WERI-Rb-1 (cell line): ENCODE measurements around the gene DNPH1.

Experiments used
- DNase-seq: peaks from one replicate; pipeline ENCODE4 v3.0.0-alpha.2; 2020
- H3K27ac ChIP-seq: fragments of 250-450 bp; sonication (Bioruptor Pico); 2 replicates; pipeline ENCODE4 v1.5.1; 2020; ENCODE audit warnings: mild to moderate bottlenecking, moderate library complexity
- H3K27me3 ChIP-seq: fragments of 250-450 bp; sonication (Bioruptor Pico); 2 replicates; pipeline ENCODE4 v1.5.1; 2021; ENCODE audit warnings: mild to moderate bottlenecking, low read depth, moderate library complexity; ENCODE audit not compliant: insufficient read depth, severe bottlenecking
- H3K36me3 ChIP-seq: fragments of 250-450 bp; sonication (Bioruptor Pico); 2 replicates; pipeline ENCODE4 v1.5.1; 2020; ENCODE audit warnings: mild to moderate bottlenecking, moderate library complexity
- H3K4me3 ChIP-seq: 2 replicates; pipeline ENCODE4 v1.5.1; 2011; ENCODE audit warnings: low read depth, mild to moderate bottlenecking, control low read depth, low read length
- H3K9me3 ChIP-seq: fragments of 250-450 bp; sonication (Bioruptor Pico); 2 replicates; pipeline ENCODE4 v1.5.1; 2021; ENCODE audit warnings: mild to moderate bottlenecking, moderate library complexity; ENCODE audit not compliant: severe bottlenecking
- CTCF ChIP-seq: IDR thresholded peaks from 2 replicates; pipeline ENCODE4 v1.5.1; 2011; ENCODE audit warnings: low read depth, mild to moderate bottlenecking, control low read depth, inconsistent platforms, low read length

The DNPH1 gene

GRCh38 chr6:43256670-43257366 lies 27.5 kb upstream of the DNPH1 start:
- H3K27me3 ChIP-seq: no peaks in the 10 kb centered on the region
- no peaks in the 10 kb centered on the region for H3K9me3 ChIP-seq
- no peak for DNase-seq
- no peak overlapping the region for H3K4me3 ChIP-seq
- no peaks in the 10 kb centered on the region for H3K36me3 ChIP-seq
- no peak overlapping the region for H3K27ac ChIP-seq
- TF ChIP-seq CTCF: no peak

GRCh38 chr6:43255408-43256054 lies 26.2 kb upstream of the DNPH1 start:
- no peak for TF ChIP-seq CTCF
- no peaks in the 10 kb centered on the region for H3K9me3 ChIP-seq
- no peak overlapping the region for H3K4me3 ChIP-seq
- no peaks in the 10 kb centered on the region for H3K27me3 ChIP-seq
- no peaks in the 10 kb centered on the region for H3K36me3 ChIP-seq
- DNase-seq: no peak
- no peak overlapping the region for H3K27ac ChIP-seq

GRCh38 chr6:43254846-43255245 lies 25.6 kb upstream of the DNPH1 start:
- Histone ChIP-seq H3K27ac (no peak overlapping the region), H3K27me3 (no peaks in the 10 kb centered on the region)
- TF ChIP-seq CTCF: no peak

GRCh38 chr6:43254138-43254817 lies 25.0 kb upstream of the DNPH1 start:
- Histone ChIP-seq H3K36me3 (no peaks in the 10 kb centered on the region), H3K27me3 (no peaks in the 10 kb centered on the region), H3K4me3 (no peak overlapping the region), H3K9me3 (no peaks in the 10 kb centered on the region), H3K27ac (no peak overlapping the region)
- no peak for TF ChIP-seq CTCF
- DNase-seq: no peak

More at GRCh38 chr6:43254846-43255245, 25.6 kb upstream of the DNPH1 start:
- Histone ChIP-seq H3K9me3 (no peaks in the 10 kb centered on the region), H3K36me3 (no peaks in the 10 kb centered on the region), H3K4me3 (no peak overlapping the region)
- DNase-seq: no peak

GRCh38 chr6:43253401-43253800 lies 24.1 kb upstream of the DNPH1 start:
- Histone ChIP-seq H3K9me3 (no peaks in the 10 kb centered on the region), H3K36me3 (no peaks in the 10 kb centered on the region), H3K4me3 (no peak overlapping the region), H3K27ac (no peak overlapping the region), H3K27me3 (no peaks in the 10 kb centered on the region)
- TF ChIP-seq CTCF: no peak
- DNase-seq: no peak
